Activated naive CD8-positive, alpha-beta T cell treated with anti-CD3 and anti-CD28 coated beads, Interleukin-2, amount 50 U/mL, for 24 hours (primary cell): ENCODE data around the gene HELZ.
"Not testable (repeated sequence)": the region's sequence is repeated elsewhere in the genome, so short reads cannot be mapped to it uniquely, and the experiment has no call there.

Experiments used
- ATAC-seq: fragments of 150-1000 bp; cut with Tn5 transposase; one replicate; pipeline ENCODE4 v1.10.0; 2021
- DNase-seq: peaks from one replicate; pipeline ENCODE4 v3.0.0; 2021
- H3K27ac Mint-ChIP-seq: one replicate; pipeline ENCODE4 v1.8.0; 2021; ENCODE audit warnings: mild to moderate bottlenecking, mixed read lengths
- H3K27me3 Mint-ChIP-seq: one replicate; pipeline ENCODE4 v1.8.0; 2021; ENCODE audit warnings: mixed read lengths
- H3K36me3 Mint-ChIP-seq: one replicate; pipeline ENCODE4 v1.8.0; 2021; ENCODE audit warnings: low read depth, mixed read lengths
- H3K4me1 Mint-ChIP-seq: one replicate; pipeline ENCODE4 v1.8.0; 2021; ENCODE audit warnings: mixed read lengths
- H3K4me3 Mint-ChIP-seq: one replicate; pipeline ENCODE4 v1.8.0; 2021; ENCODE audit warnings: mild to moderate bottlenecking, moderate library complexity, mixed read lengths
- H3K9me3 Mint-ChIP-seq: one replicate; pipeline ENCODE4 v1.8.0; 2021; ENCODE audit warnings: mixed read lengths

Gene HELZ

GRCh38 chr17:67202503-67202902 lies 42.5 kb downstream of the HELZ start:
- Mint-ChIP-seq H3K27ac (no peak overlapping the region), H3K9me3 (peaks cover 5% of the 10 kb centered on the region), H3K4me3 (no peak overlapping the region), H3K27me3 (no peaks in the 10 kb centered on the region), H3K4me1 (peaks cover 5% of the 10 kb centered on the region), H3K36me3 (peaks cover 37% of the 10 kb centered on the region)
- ATAC-seq (no peak), DNase-seq (no peak)

GRCh38 chr17:67200727-67201301 lies 44.2 kb downstream of the HELZ start:
- no peak overlapping the region for H3K4me3 Mint-ChIP-seq
- DNase-seq (no peak), ATAC-seq (no peak)
- no peaks in the 10 kb centered on the region for H3K27me3 Mint-ChIP-seq
- H3K4me1 Mint-ChIP-seq, result peaks cover 17% of the 10 kb centered on the region
- peaks cover 15% of the 10 kb centered on the region for H3K9me3 Mint-ChIP-seq
- H3K36me3 Mint-ChIP-seq, result peaks cover 52% of the 10 kb centered on the region
- no peak overlapping the region for H3K27ac Mint-ChIP-seq

GRCh38 chr17:67198131-67198530 lies 46.9 kb downstream of the HELZ start:
- ATAC-seq (no peak), DNase-seq (no peak)
- Mint-ChIP-seq H3K36me3 (peaks cover 57% of the 10 kb centered on the region), H3K4me1 (peaks cover 17% of the 10 kb centered on the region), H3K4me3 (no peak overlapping the region), H3K27me3 (no peaks in the 10 kb centered on the region), H3K27ac (no peak overlapping the region), H3K9me3 (peaks cover 15% of the 10 kb centered on the region)

- ATAC-seq, result peak; percentile 79
- not testable (repeated sequence) for H3K4me3 Mint-ChIP-seq, H3K27me3 Mint-ChIP-seq
- H3K27ac Mint-ChIP-seq, result peak overlapping the region; percentile 69
- DNase-seq, result peak; percentile 7
- H3K9me3 Mint-ChIP-seq, result peaks cover 15% of the 10 kb centered on the region
- peaks cover 56% of the 10 kb centered on the region for H3K36me3 Mint-ChIP-seq
- peaks cover 17% of the 10 kb centered on the region for H3K4me1 Mint-ChIP-seq
Measured at GRCh38 chr17:67197023-67197422, 48.0 kb downstream of the HELZ start.

GRCh38 chr17:67196422-67196821 lies 48.6 kb downstream of the HELZ start:
- peaks cover 56% of the 10 kb centered on the region for H3K36me3 Mint-ChIP-seq
- no peak overlapping the region for H3K4me3 Mint-ChIP-seq
- DNase-seq (no peak), ATAC-seq (no peak)
- peaks cover 17% of the 10 kb centered on the region for H3K4me1 Mint-ChIP-seq
- H3K27me3 Mint-ChIP-seq, result no peaks in the 10 kb centered on the region
- H3K27ac Mint-ChIP-seq, result peak overlapping the region; percentile 69
- peaks cover 15% of the 10 kb centered on the region for H3K9me3 Mint-ChIP-seq

GRCh38 chr17:67194134-67194533 lies 50.9 kb downstream of the HELZ start:
- no peak for ATAC-seq
- H3K36me3 Mint-ChIP-seq, result peaks cover 48% of the 10 kb centered on the region
- peaks cover 19% of the 10 kb centered on the region for H3K4me1 Mint-ChIP-seq
- H3K27me3 Mint-ChIP-seq, result no peaks in the 10 kb centered on the region
- no peak overlapping the region for H3K27ac Mint-ChIP-seq
- DNase-seq, result no peak
- peaks cover 10% of the 10 kb centered on the region for H3K9me3 Mint-ChIP-seq
- no peak overlapping the region for H3K4me3 Mint-ChIP-seq

GRCh38 chr17:67187927-67188326 lies 57.1 kb downstream of the HELZ start:
- no peak for ATAC-seq
- Mint-ChIP-seq H3K4me3 (no peak overlapping the region), H3K27me3 (no peaks in the 10 kb centered on the region), H3K9me3 (no peaks in the 10 kb centered on the region), H3K27ac (no peak overlapping the region), H3K4me1 (peaks cover 13% of the 10 kb centered on the region), H3K36me3 (peaks cover 28% of the 10 kb centered on the region)
- DNase-seq, result no peak

GRCh38 chr17:67186782-67187181 lies 58.2 kb downstream of the HELZ start:
- Mint-ChIP-seq H3K27me3 (no peaks in the 10 kb centered on the region), H3K36me3 (peaks cover 26% of the 10 kb centered on the region), H3K4me3 (no peak overlapping the region), H3K9me3 (no peaks in the 10 kb centered on the region), H3K4me1 (peaks cover 13% of the 10 kb centered on the region), H3K27ac (no peak overlapping the region)
- ATAC-seq, result no peak
- no peak for DNase-seq

GRCh38 chr17:67183531-67183930 lies 61.5 kb downstream of the HELZ start:
- H3K27me3 Mint-ChIP-seq, result no peaks in the 10 kb centered on the region
- H3K4me3 Mint-ChIP-seq, result no peak overlapping the region
- H3K9me3 Mint-ChIP-seq, result no peaks in the 10 kb centered on the region
- H3K27ac Mint-ChIP-seq, result no peak overlapping the region
- DNase-seq (no peak), ATAC-seq (no peak)
- peaks cover 20% of the 10 kb centered on the region for H3K36me3 Mint-ChIP-seq
- H3K4me1 Mint-ChIP-seq, result peaks cover 6% of the 10 kb centered on the region

GRCh38 chr17:67181825-67182224 lies 63.2 kb downstream of the HELZ start:
- Mint-ChIP-seq H3K27ac (no peak overlapping the region), H3K36me3 (peaks cover 23% of the 10 kb centered on the region), H3K27me3 (no peaks in the 10 kb centered on the region), H3K4me1 (no peaks in the 10 kb centered on the region), H3K4me3 (no peak overlapping the region), H3K9me3 (no peaks in the 10 kb centered on the region)
- DNase-seq, result no peak
- no peak for ATAC-seq

GRCh38 chr17:67180275-67180674 lies 64.7 kb downstream of the HELZ start:
- DNase-seq, result no peak
- Mint-ChIP-seq H3K9me3 (no peaks in the 10 kb centered on the region), H3K27ac (no peak overlapping the region), H3K27me3 (no peaks in the 10 kb centered on the region), H3K36me3 (peaks cover 27% of the 10 kb centered on the region), H3K4me1 (no peaks in the 10 kb centered on the region), H3K4me3 (no peak overlapping the region)
- ATAC-seq, result no peak

- H3K27me3 Mint-ChIP-seq, result no peaks in the 10 kb centered on the region
- peaks cover 26% of the 10 kb centered on the region for H3K36me3 Mint-ChIP-seq
- no peaks in the 10 kb centered on the region for H3K4me1 Mint-ChIP-seq
- no peak overlapping the region for H3K4me3 Mint-ChIP-seq
- ATAC-seq (no peak), DNase-seq (no peak)
- H3K27ac Mint-ChIP-seq, result no peak overlapping the region
- no peaks in the 10 kb centered on the region for H3K9me3 Mint-ChIP-seq
Measured at GRCh38 chr17:67178555-67178954, 66.4 kb downstream of the HELZ start.

GRCh38 chr17:67177732-67178131 lies 67.3 kb downstream of the HELZ start:
- no peaks in the 10 kb centered on the region for H3K27me3 Mint-ChIP-seq
- ATAC-seq (no peak), DNase-seq (no peak)
- H3K4me3 Mint-ChIP-seq, result no peak overlapping the region
- no peaks in the 10 kb centered on the region for H3K9me3 Mint-ChIP-seq
- H3K4me1 Mint-ChIP-seq, result no peaks in the 10 kb centered on the region
- H3K36me3 Mint-ChIP-seq, result peaks cover 28% of the 10 kb centered on the region
- H3K27ac Mint-ChIP-seq, result no peak overlapping the region

- ATAC-seq (no peak), DNase-seq (no peak)
- no peak overlapping the region for H3K4me3 Mint-ChIP-seq
- H3K36me3 Mint-ChIP-seq, result peaks cover 26% of the 10 kb centered on the region
- H3K9me3 Mint-ChIP-seq, result no peaks in the 10 kb centered on the region
- H3K4me1 Mint-ChIP-seq, result no peaks in the 10 kb centered on the region
- H3K27me3 Mint-ChIP-seq, result no peaks in the 10 kb centered on the region
- no peak overlapping the region for H3K27ac Mint-ChIP-seq
Measured at GRCh38 chr17:67174190-67174589, 70.8 kb downstream of the HELZ start.

- peaks cover 15% of the 10 kb centered on the region for H3K36me3 Mint-ChIP-seq
- no peaks in the 10 kb centered on the region for H3K4me1 Mint-ChIP-seq
- no peaks in the 10 kb centered on the region for H3K9me3 Mint-ChIP-seq
Measured at GRCh38 chr17:67171560-67171959, 73.4 kb downstream of the HELZ start.

GRCh38 chr17:67168496-67168895 lies 76.5 kb downstream of the HELZ start:
- no peaks in the 10 kb centered on the region for H3K4me1 Mint-ChIP-seq
- peaks cover 25% of the 10 kb centered on the region for H3K36me3 Mint-ChIP-seq
- H3K9me3 Mint-ChIP-seq, result no peaks in the 10 kb centered on the region
- H3K27me3 Mint-ChIP-seq, result no peaks in the 10 kb centered on the region
- no peak overlapping the region for H3K4me3 Mint-ChIP-seq
- no peak overlapping the region for H3K27ac Mint-ChIP-seq
- DNase-seq, result no peak
- ATAC-seq, result no peak

More at GRCh38 chr17:67171560-67171959, 73.4 kb downstream of the HELZ start:
- DNase-seq, result no peak
- no peak for ATAC-seq
- no peaks in the 10 kb centered on the region for H3K27me3 Mint-ChIP-seq
- no peak overlapping the region for H3K4me3 Mint-ChIP-seq
- no peak overlapping the region for H3K27ac Mint-ChIP-seq
